HS-5 (cell line): ENCODE data around the gene SPATA31D4.
A peak's percentile ranks its signal among the peaks of the same experiment; 100 is the strongest.
"Not testable (repeated sequence)": the region's sequence is repeated elsewhere in the genome, so short reads cannot be mapped to it uniquely, and the experiment has no call there.

Experiments
- DNase-seq: peaks from one replicate; pipeline ENCODE4 v3.0.0-alpha.2; 2012; ENCODE audit warnings: low read depth

Gene SPATA31D4

GRCh38 chr9:81928305-81928704, at the start of gene SPATA31D4:
TSS of gene SPATA31D4 (plus strand) at chr9:81928428. CDS start at chr9:81928514, 86 bp downstream.
- DNase-seq = not testable (repeated sequence)

GRCh38 chr9:81878530-81878929, 49.7 kb upstream of the SPATA31D4 start:
- no peak for DNase-seq

GRCh38 chr9:81879501-81879916, 48.7 kb upstream of the SPATA31D4 start:
- no peak for DNase-seq

- DNase-seq = no peak
These were observed 42.6 kb upstream of the SPATA31D4 start for GRCh38 chr9:81885602-81886001.

- DNase-seq = no peak
These were observed 41.6 kb upstream of the SPATA31D4 start for GRCh38 chr9:81886665-81887064.

GRCh38 chr9:81890104-81890503, 38.1 kb upstream of the SPATA31D4 start:
- DNase-seq = no peak

GRCh38 chr9:81892440-81892839, 35.8 kb upstream of the SPATA31D4 start:
- no peak for DNase-seq

GRCh38 chr9:81893929-81894328, 34.3 kb upstream of the SPATA31D4 start:
- no peak for DNase-seq

- DNase-seq = no peak
These were observed 33.3 kb upstream of the SPATA31D4 start for GRCh38 chr9:81894891-81895290.

GRCh38 chr9:81896070-81896469, 32.2 kb upstream of the SPATA31D4 start:
- no peak for DNase-seq

- no peak for DNase-seq
These were observed 29.4 kb upstream of the SPATA31D4 start for GRCh38 chr9:81898851-81899250.

GRCh38 chr9:81902196-81902595, 26.0 kb upstream of the SPATA31D4 start:
- DNase-seq = no peak

GRCh38 chr9:81902626-81903025, 25.6 kb upstream of the SPATA31D4 start:
- no peak for DNase-seq

GRCh38 chr9:81906671-81907070, 21.6 kb upstream of the SPATA31D4 start:
- peak; percentile 33 for DNase-seq

GRCh38 chr9:81912135-81912534, 16.1 kb upstream of the SPATA31D4 start:
- no peak for DNase-seq

- DNase-seq = no peak
These were observed 12.3 kb upstream of the SPATA31D4 start for GRCh38 chr9:81915801-81916505.

- DNase-seq = not testable (repeated sequence)
These were observed 9.7 kb upstream of the SPATA31D4 start for GRCh38 chr9:81918507-81918906.

- not testable (repeated sequence) for DNase-seq
These were observed 1.9 kb downstream of the SPATA31D4 start for GRCh38 chr9:81930147-81930546.

- not testable (repeated sequence) for DNase-seq
These were observed 5.3 kb downstream of the SPATA31D4 start for GRCh38 chr9:81933547-81933946.

- DNase-seq = not testable (repeated sequence)
These were observed 15.2 kb downstream of the SPATA31D4 start, which contains the start of gene SPATA31D3 for GRCh38 chr9:81943393-81943792. TSS of gene SPATA31D3 (plus strand) at chr9:81943500. CDS start at chr9:81943586, 86 bp downstream.

- not testable (repeated sequence) for DNase-seq
These were observed 20.4 kb downstream of the SPATA31D4 start for GRCh38 chr9:81948650-81949049.

- no peak for DNase-seq
These were observed 24.9 kb downstream of the SPATA31D4 start for GRCh38 chr9:81953096-81953495.

GRCh38 chr9:81955625-81956024, 27.4 kb downstream of the SPATA31D4 start:
- no peak for DNase-seq
